Measurements from ENCODE around the gene PSPH.

Gene PSPH

DNA sequence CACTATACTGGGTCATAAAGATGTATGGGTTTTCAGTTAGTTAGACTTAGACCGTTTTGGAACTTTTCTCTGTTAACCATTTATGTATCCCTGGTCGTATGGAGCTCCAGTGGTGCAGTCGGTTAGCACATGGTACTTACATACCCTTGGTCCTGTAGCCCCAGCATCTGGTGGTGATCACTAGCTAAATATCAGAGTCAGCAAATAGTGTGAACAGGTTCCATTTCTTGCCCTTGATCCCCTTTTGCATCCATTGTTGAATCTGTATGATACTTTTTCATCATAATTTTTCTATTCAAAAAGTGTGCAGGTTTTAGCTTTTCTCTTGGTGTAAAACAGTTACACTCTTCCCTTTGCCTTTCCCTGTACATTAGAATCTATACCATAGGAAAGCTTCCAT, 71.0 kb downstream of the PSPH start:
- H2BK15ac ChIP-seq (replicated peaks; ENCODE audit: low read depth) = no peak overlapping the region
- H2BK120ac ChIP-seq (ENCODE audit: low read depth, low read length) = no peak overlapping the region
- H2BK5ac ChIP-seq (ENCODE audit: low read length) = no peak overlapping the region
- no peak overlapping the region for H2AK5ac ChIP-seq (ENCODE audit: low read length)
- H3K4me1 ChIP-seq (ENCODE audit: control insufficient read depth, low read depth, low read length) = no peaks in the 10 kb centered on the region
- H3K23ac ChIP-seq (ENCODE audit: low read length) = no peak overlapping the region
- no peak overlapping the region for H3K27ac ChIP-seq (ENCODE audit: low read depth, low read length)
- no peaks in the 10 kb centered on the region for H3K79me2 ChIP-seq (ENCODE audit: control insufficient read depth, insufficient read depth, low read length)
- H3K4me3 ChIP-seq (ENCODE audit: low read length) = no peak overlapping the region
- H3K4me2 ChIP-seq (ENCODE audit: low read length) = no peak overlapping the region
- no peak overlapping the region for H3K18ac ChIP-seq (ENCODE audit: low read length)
- no peaks in the 10 kb centered on the region for H3K27me3 ChIP-seq (ENCODE audit: insufficient read depth, low read length, poor library complexity)
- DNase-seq = no peak
- no peak overlapping the region for H4K5ac ChIP-seq (ENCODE audit: low read length)
- no peak overlapping the region for H3K4ac ChIP-seq (ENCODE audit: low read depth, low read length)
- no peaks in the 10 kb centered on the region for H3K79me1 ChIP-seq (ENCODE audit: low read length)
- WGBS (ENCODE audit: extremely low coverage, insufficient coverage, low lambda C conversion rate) = no CpG with 5 or more reads among the region's 3 CpGs
- no peak overlapping the region for H3K56ac ChIP-seq (ENCODE audit: low read length)
- no peak overlapping the region for H4K8ac ChIP-seq (ENCODE audit: low read depth, low read length)
- H3K36me3 ChIP-seq (ENCODE audit: control insufficient read depth, insufficient read depth, low read length) = peaks cover 3% of the 10 kb centered on the region
- H3K9ac ChIP-seq (ENCODE audit: low read length) = no peak overlapping the region

DNA sequence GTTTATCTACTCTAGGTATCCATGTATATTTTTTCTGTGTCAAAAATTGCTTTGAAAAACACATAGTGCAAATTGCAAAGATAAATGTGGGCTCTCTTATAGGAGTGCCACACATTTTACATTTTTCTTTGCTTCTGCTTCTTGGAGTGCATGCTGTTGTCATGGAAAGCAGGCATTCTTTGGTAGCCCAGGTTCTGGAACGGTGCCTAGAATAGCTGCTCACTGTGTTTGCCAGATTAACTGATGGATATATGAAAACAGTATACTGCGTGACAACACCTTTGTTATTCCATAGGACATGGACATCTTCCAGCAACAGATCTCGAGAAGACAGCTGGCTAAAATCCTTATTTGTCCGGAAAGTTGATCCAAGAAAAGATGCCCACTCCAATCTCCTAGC, 73.4 kb downstream of the PSPH start:
- H3K18ac ChIP-seq (ENCODE audit: low read length) = no peak overlapping the region
- H3K23ac ChIP-seq (ENCODE audit: low read length) = no peak overlapping the region
- H3K79me2 ChIP-seq (ENCODE audit: control insufficient read depth, insufficient read depth, low read length) = no peaks in the 10 kb centered on the region
- H3K56ac ChIP-seq (ENCODE audit: low read length) = no peak overlapping the region
- H3K4me2 ChIP-seq (ENCODE audit: low read length) = no peak overlapping the region
- no peaks in the 10 kb centered on the region for H3K4me1 ChIP-seq (ENCODE audit: control insufficient read depth, low read depth, low read length)
- H3K27me3 ChIP-seq (ENCODE audit: insufficient read depth, low read length, poor library complexity) = no peaks in the 10 kb centered on the region
- H3K4ac ChIP-seq (ENCODE audit: low read depth, low read length) = no peak overlapping the region
- H2BK5ac ChIP-seq (ENCODE audit: low read length) = no peak overlapping the region
- H4K8ac ChIP-seq (ENCODE audit: low read depth, low read length) = no peak overlapping the region
- no peak for DNase-seq
- no peaks in the 10 kb centered on the region for H3K79me1 ChIP-seq (ENCODE audit: low read length)
- WGBS (ENCODE audit: extremely low coverage, insufficient coverage, low lambda C conversion rate) = no CpG with 5 or more reads among the region's 4 CpGs
- H2AK5ac ChIP-seq (ENCODE audit: low read length) = no peak overlapping the region
- no peak overlapping the region for H3K4me3 ChIP-seq (ENCODE audit: low read length)
- H2BK15ac ChIP-seq (replicated peaks; ENCODE audit: low read depth) = no peak overlapping the region
- H3K36me3 ChIP-seq (ENCODE audit: control insufficient read depth, insufficient read depth, low read length) = peaks cover 3% of the 10 kb centered on the region
- H3K9ac ChIP-seq (ENCODE audit: low read length) = no peak overlapping the region
- H4K5ac ChIP-seq (ENCODE audit: low read length) = no peak overlapping the region
- H3K27ac ChIP-seq (ENCODE audit: low read depth, low read length) = no peak overlapping the region
- no peak overlapping the region for H2BK120ac ChIP-seq (ENCODE audit: low read depth, low read length)

DNA sequence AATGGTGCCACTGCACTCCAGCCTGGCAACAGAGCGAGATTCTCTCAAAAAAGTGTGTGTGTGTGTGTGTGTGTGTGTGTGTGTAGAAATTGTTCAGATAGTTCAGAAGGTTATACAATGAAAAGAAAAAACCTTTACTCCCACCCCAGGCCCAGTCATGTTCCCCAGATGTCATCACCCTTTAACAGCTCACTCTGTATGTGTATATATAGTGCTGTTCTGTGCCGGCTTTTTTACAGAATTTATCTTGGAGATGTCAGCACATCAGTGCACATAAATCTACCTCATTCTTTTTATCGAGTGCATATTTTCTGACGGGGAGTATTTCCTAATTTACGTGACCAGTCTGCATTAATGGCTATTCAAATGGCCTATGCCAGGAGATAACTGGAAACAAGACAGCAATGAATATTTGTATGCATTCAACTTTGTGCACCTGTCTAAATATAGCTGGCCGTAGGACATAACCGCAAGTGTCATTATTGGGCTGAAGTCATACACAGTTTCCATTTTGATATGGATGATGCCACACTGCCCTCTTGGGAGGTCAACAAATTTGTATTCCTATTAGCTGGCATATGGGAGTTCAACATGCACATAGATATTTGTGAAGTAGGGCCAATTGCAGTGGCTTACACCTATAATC, 75.1 kb downstream of the PSPH start:
- H3K36me3 ChIP-seq (ENCODE audit: control insufficient read depth, insufficient read depth, low read length) = peaks cover 3% of the 10 kb centered on the region
- H3K27ac ChIP-seq (ENCODE audit: low read depth, low read length) = no peak overlapping the region
- no peaks in the 10 kb centered on the region for H3K27me3 ChIP-seq (ENCODE audit: insufficient read depth, low read length, poor library complexity)
- H3K4me2 ChIP-seq (ENCODE audit: low read length) = no peak overlapping the region
- no peak overlapping the region for H3K23ac ChIP-seq (ENCODE audit: low read length)
- no peak for DNase-seq
- peaks cover 2% of the 10 kb centered on the region for H3K79me2 ChIP-seq (ENCODE audit: control insufficient read depth, insufficient read depth, low read length)
- no CpG with 5 or more reads among the region's 7 CpGs for WGBS (ENCODE audit: extremely low coverage, insufficient coverage, low lambda C conversion rate)
- no peak overlapping the region for H3K4ac ChIP-seq (ENCODE audit: low read depth, low read length)
- no peak overlapping the region for H2AK5ac ChIP-seq (ENCODE audit: low read length)
- H3K56ac ChIP-seq (ENCODE audit: low read length) = no peak overlapping the region
- no peaks in the 10 kb centered on the region for H3K4me1 ChIP-seq (ENCODE audit: control insufficient read depth, low read depth, low read length)
- H3K79me1 ChIP-seq (ENCODE audit: low read length) = peaks cover 4% of the 10 kb centered on the region
- no peak overlapping the region for H4K5ac ChIP-seq (ENCODE audit: low read length)
- no peak overlapping the region for H3K9ac ChIP-seq (ENCODE audit: low read length)
- H2BK15ac ChIP-seq (replicated peaks; ENCODE audit: low read depth) = no peak overlapping the region
- H2BK120ac ChIP-seq (ENCODE audit: low read depth, low read length) = no peak overlapping the region
- H4K8ac ChIP-seq (ENCODE audit: low read depth, low read length) = no peak overlapping the region
- no peak overlapping the region for H2BK5ac ChIP-seq (ENCODE audit: low read length)
- H3K4me3 ChIP-seq (ENCODE audit: low read length) = no peak overlapping the region
- no peak overlapping the region for H3K18ac ChIP-seq (ENCODE audit: low read length)

DNA sequence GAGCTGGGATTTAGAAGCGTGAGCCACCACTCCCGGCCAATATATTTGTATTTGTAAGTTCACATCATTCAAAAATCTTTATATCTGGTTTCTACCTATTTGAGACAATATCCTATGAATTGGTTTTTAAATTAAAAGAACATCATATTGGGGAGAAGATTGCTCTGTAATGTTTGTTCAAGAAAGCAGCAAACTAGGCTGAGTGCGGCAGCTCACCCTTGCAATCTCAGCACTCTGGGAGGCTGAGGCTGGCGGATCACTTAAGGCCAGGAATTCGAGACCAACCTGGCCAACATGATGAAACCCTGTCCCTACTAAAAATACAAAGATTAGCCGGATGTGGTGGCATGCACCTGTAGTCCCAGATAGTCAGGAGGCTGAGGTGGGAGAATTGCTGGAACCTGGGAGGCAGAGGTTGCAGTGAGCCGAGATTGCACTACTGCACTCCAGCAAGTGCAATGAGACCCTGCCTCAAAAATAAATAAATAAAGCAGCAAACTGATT, 77.4 kb downstream of the PSPH start:
- Histone ChIP-seq H4K5ac (ENCODE audit: low read length) (no peak overlapping the region), H3K27me3 (ENCODE audit: insufficient read depth, low read length, poor library complexity) (no peaks in the 10 kb centered on the region), H3K36me3 (ENCODE audit: control insufficient read depth, insufficient read depth, low read length) (no peaks in the 10 kb centered on the region), H4K8ac (ENCODE audit: low read depth, low read length) (no peak overlapping the region), H2BK5ac (ENCODE audit: low read length) (no peak overlapping the region), H3K56ac (ENCODE audit: low read length) (no peak overlapping the region), H2BK120ac (ENCODE audit: low read depth, low read length) (no peak overlapping the region), H3K79me1 (ENCODE audit: low read length) (peaks cover 10% of the 10 kb centered on the region), H3K23ac (ENCODE audit: low read length) (no peak overlapping the region), H3K27ac (ENCODE audit: low read depth, low read length) (no peak overlapping the region), H3K9ac (ENCODE audit: low read length) (no peak overlapping the region), H3K4me1 (ENCODE audit: control insufficient read depth, low read depth, low read length) (no peaks in the 10 kb centered on the region), H2BK15ac (replicated peaks; ENCODE audit: low read depth) (no peak overlapping the region), H3K4me2 (ENCODE audit: low read length) (no peak overlapping the region), H2AK5ac (ENCODE audit: low read length) (no peak overlapping the region), H3K18ac (ENCODE audit: low read length) (no peak overlapping the region), H3K79me2 (ENCODE audit: control insufficient read depth, insufficient read depth, low read length) (peaks cover 5% of the 10 kb centered on the region), H3K4ac (ENCODE audit: low read depth, low read length) (no peak overlapping the region), H3K4me3 (ENCODE audit: low read length) (no peak overlapping the region)
- DNase-seq = no peak
- WGBS (ENCODE audit: extremely low coverage, insufficient coverage, low lambda C conversion rate) = no CpG with 5 or more reads among the region's 7 CpGs

DNA sequence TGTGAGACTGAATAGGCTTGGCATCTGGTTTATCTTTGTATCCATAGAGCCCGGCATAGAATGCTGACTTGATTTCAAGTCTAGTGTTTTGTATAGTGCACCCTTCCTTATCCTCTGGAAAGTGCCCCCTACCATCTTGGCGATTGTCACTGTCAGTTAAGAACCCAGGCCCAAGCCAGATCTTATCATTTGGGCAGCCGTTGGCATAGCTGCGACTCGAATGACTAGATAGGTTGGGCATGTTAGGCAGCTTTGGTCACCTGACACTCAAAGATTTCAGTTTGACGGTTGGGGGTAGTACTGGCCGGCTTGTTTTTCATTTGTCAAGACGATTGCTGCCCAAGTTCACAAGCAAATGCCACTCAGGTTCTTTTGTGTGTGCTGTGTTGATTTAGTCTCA, 80.3 kb downstream of the PSPH start:
- peak; percentile 29 for DNase-seq
- no CpG with 5 or more reads among the region's 8 CpGs for WGBS (ENCODE audit: extremely low coverage, insufficient coverage, low lambda C conversion rate)
- no peak overlapping the region for H3K23ac ChIP-seq (ENCODE audit: low read length)
- H3K27ac ChIP-seq (ENCODE audit: low read depth, low read length) = no peak overlapping the region
- H3K9ac ChIP-seq (ENCODE audit: low read length) = no peak overlapping the region
- no peak overlapping the region for H2BK5ac ChIP-seq (ENCODE audit: low read length)
- H3K4ac ChIP-seq (ENCODE audit: low read depth, low read length) = no peak overlapping the region
- H2BK15ac ChIP-seq (replicated peaks; ENCODE audit: low read depth) = no peak overlapping the region
- peaks cover 5% of the 10 kb centered on the region for H3K79me2 ChIP-seq (ENCODE audit: control insufficient read depth, insufficient read depth, low read length)
- no peaks in the 10 kb centered on the region for H3K27me3 ChIP-seq (ENCODE audit: insufficient read depth, low read length, poor library complexity)
- H3K56ac ChIP-seq (ENCODE audit: low read length) = no peak overlapping the region
- no peak overlapping the region for H3K4me3 ChIP-seq (ENCODE audit: low read length)
- no peaks in the 10 kb centered on the region for H3K36me3 ChIP-seq (ENCODE audit: control insufficient read depth, insufficient read depth, low read length)
- no peak overlapping the region for H3K4me2 ChIP-seq (ENCODE audit: low read length)
- H3K79me1 ChIP-seq (ENCODE audit: low read length) = peaks cover 14% of the 10 kb centered on the region
- H3K18ac ChIP-seq (ENCODE audit: low read length) = no peak overlapping the region
- H4K5ac ChIP-seq (ENCODE audit: low read length) = no peak overlapping the region
- no peak overlapping the region for H2AK5ac ChIP-seq (ENCODE audit: low read length)
- no peaks in the 10 kb centered on the region for H3K4me1 ChIP-seq (ENCODE audit: control insufficient read depth, low read depth, low read length)
- H4K8ac ChIP-seq (ENCODE audit: low read depth, low read length) = no peak overlapping the region
- H2BK120ac ChIP-seq (ENCODE audit: low read depth, low read length) = no peak overlapping the region

DNA sequence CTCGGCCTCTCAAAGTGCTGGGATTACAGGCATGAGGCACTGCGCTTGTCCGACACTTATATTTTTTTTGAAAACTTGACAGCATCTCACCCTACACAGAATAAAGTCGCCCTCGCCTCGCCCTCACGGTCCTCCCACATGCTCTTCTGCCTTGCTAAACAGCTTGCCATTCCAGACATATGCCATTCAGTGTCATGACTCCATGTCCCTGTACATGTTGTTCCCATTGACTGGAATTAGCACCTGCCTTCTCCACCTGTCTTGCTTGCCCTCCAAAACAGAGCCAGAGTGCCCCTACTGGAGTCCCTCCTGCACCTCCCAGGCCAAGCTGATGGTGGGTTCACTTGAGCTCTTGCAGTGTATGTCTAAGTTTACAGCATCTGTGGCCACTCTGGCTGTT, 80.7 kb downstream of the PSPH start:
- no CpG with 5 or more reads among the region's 7 CpGs for WGBS (ENCODE audit: extremely low coverage, insufficient coverage, low lambda C conversion rate)
- no peak overlapping the region for H2AK5ac ChIP-seq (ENCODE audit: low read length)

More for the DNA sequence above, 80.7 kb downstream of the PSPH start:
- no peak overlapping the region for H2BK15ac ChIP-seq (replicated peaks; ENCODE audit: low read depth)
- no peaks in the 10 kb centered on the region for H3K4me1 ChIP-seq (ENCODE audit: control insufficient read depth, low read depth, low read length)
- H2BK5ac ChIP-seq (ENCODE audit: low read length) = no peak overlapping the region
- H3K79me1 ChIP-seq (ENCODE audit: low read length) = peaks cover 17% of the 10 kb centered on the region
- no peak overlapping the region for H3K27ac ChIP-seq (ENCODE audit: low read depth, low read length)
- no peak overlapping the region for H3K4me3 ChIP-seq (ENCODE audit: low read length)
- no peak overlapping the region for H3K23ac ChIP-seq (ENCODE audit: low read length)
- peaks cover 7% of the 10 kb centered on the region for H3K79me2 ChIP-seq (ENCODE audit: control insufficient read depth, insufficient read depth, low read length)
- H4K8ac ChIP-seq (ENCODE audit: low read depth, low read length) = no peak overlapping the region
- no peak for DNase-seq
- H2BK120ac ChIP-seq (ENCODE audit: low read depth, low read length) = no peak overlapping the region
- H3K27me3 ChIP-seq (ENCODE audit: insufficient read depth, low read length, poor library complexity) = no peaks in the 10 kb centered on the region
- H3K4ac ChIP-seq (ENCODE audit: low read depth, low read length) = no peak overlapping the region
- no peak overlapping the region for H3K18ac ChIP-seq (ENCODE audit: low read length)
- no peak overlapping the region for H3K56ac ChIP-seq (ENCODE audit: low read length)
- H3K4me2 ChIP-seq (ENCODE audit: low read length) = no peak overlapping the region
- no peak overlapping the region for H3K9ac ChIP-seq (ENCODE audit: low read length)
- no peak overlapping the region for H4K5ac ChIP-seq (ENCODE audit: low read length)
- H3K36me3 ChIP-seq (ENCODE audit: control insufficient read depth, insufficient read depth, low read length) = no peaks in the 10 kb centered on the region
